Measurements from ENCODE around the gene TH.
A peak's percentile ranks its signal among the peaks of the same experiment; 100 is the strongest.

The TH gene

DNA sequence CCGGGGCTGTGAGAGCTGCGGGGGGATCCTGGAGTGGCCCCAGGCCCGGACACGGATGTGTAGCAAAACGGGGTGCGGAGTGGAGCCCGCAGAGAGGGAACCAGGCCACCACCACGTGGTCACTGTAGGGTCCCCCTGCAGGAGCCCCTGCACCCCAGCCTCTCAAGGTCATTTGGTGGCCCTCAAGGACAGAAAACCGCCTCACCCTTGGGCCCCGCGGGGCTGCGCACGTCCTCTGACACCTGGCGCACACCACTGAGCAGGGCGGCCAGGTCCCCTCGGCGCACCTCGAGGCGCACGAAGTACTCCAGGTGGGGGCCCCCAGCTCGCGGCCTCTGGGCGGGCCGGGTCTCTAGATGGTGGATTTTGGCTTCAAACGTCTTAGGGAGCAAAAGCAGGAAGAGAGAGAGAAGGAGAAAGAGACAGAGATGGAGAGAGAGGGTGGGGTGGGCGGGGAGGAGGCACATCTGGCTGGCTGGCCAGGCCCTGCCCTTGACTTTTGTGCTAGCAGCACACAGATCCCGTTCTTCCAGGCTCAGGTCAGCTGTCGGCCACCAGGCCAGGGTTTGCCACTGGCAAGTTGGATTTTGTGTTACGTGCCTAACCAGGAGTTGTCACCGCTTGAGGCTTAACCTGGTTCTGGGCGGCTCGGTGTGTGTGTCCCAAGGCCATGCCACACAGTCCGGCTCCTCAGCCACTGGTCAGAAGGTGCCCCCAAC, 3.2 kb downstream of the TH start:
- H4K20me1 ChIP-seq (ENCODE audit: insufficient read depth, low read length): no peaks in the 10 kb centered on the region
- TF ChIP-seq, protein P1, sequence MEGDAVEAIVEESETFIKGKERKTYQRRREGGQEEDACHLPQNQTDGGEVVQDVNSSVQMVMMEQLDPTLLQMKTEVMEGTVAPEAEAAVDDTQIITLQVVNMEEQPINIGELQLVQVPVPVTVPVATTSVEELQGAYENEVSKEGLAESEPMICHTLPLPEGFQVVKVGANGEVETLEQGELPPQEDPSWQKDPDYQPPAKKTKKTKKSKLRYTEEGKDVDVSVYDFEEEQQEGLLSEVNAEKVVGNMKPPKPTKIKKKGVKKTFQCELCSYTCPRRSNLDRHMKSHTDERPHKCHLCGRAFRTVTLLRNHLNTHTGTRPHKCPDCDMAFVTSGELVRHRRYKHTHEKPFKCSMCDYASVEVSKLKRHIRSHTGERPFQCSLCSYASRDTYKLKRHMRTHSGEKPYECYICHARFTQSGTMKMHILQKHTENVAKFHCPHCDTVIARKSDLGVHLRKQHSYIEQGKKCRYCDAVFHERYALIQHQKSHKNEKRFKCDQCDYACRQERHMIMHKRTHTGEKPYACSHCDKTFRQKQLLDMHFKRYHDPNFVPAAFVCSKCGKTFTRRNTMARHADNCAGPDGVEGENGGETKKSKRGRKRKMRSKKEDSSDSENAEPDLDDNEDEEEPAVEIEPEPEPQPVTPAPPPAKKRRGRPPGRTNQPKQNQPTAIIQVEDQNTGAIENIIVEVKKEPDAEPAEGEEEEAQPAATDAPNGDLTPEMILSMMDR (IDR thresholded peaks at IDR 0.05; ENCODE audit: low read length): no peak
- no peak for TF ChIP-seq EZH2 (IDR thresholded peaks at IDR 0.05; ENCODE audit: borderline replicate concordance, low read length)
- no peaks in the 10 kb centered on the region for H3K36me3 ChIP-seq (ENCODE audit: insufficient read depth, low read length)

DNA sequence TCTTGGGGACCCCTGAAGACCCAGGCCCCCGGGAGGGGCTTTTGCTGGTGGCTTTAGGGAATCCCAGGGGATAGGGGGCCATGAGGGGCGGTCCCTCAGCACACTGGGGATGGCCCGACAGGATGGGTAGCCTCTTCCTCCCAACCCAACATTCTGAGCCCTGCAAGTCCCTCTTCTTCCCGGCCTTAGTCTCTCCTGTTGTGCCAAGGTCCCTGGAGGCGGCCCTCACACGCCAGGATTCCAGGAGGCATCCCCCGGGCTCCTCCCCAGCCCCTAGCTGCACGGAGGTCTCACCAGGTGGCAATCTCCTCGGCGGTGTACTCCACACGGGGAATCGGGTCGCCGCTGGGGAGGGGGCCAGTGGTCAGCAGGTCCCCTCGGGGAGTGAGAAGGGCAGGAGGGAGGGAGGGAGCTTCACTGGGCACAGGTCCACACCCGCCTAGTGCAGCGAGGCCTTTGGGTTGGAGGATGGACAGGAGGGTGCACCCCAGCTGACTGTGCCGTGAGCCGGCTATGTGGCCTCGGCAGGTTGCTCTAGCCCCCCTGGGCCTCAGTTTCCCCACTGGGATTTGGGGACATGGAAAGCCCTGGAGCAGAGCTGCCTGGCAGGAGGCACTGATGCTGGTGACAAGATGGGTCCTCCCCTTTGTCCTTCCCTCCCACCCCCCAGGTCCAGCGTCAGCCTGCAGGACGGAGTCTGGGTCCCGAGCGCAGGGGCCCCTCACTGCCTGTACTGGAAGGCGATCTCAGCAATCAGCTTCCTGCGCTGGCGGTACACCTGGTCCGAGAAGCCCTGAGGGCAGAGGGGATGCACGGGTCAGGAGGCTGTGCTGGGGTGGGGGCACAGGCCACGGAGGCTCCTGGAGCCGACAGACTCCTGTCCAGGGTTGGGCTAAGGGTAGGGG, 4.2 kb downstream of the TH start:
- H3K27me3 ChIP-seq (ENCODE audit: insufficient read depth, low read length): no peaks in the 10 kb centered on the region
- no peak overlapping the region for H3K9ac ChIP-seq (ENCODE audit: low read length)
- no peaks in the 10 kb centered on the region for H3F3A ChIP-seq (ENCODE audit: insufficient read depth, low read length)
- no peaks in the 10 kb centered on the region for H3K9me2 ChIP-seq (ENCODE audit: low read depth, low read length)
- H2AFZ ChIP-seq (ENCODE audit: low read length): no peak overlapping the region
- H3K4me2 ChIP-seq (ENCODE audit: low read length): no peak overlapping the region
- H3K36me3 ChIP-seq (ENCODE audit: insufficient read depth, low read length): no peaks in the 10 kb centered on the region
- H4K20me1 ChIP-seq (ENCODE audit: insufficient read depth, low read length): no peaks in the 10 kb centered on the region
- no peaks in the 10 kb centered on the region for H3K9me3 ChIP-seq (ENCODE audit: low read length)
- TF ChIP-seq, protein P1 (IDR thresholded peaks at IDR 0.05; ENCODE audit: low read length): no peak
- TF ChIP-seq EZH2 (IDR thresholded peaks at IDR 0.05; ENCODE audit: borderline replicate concordance, low read length): no peak
- H3K4me1 ChIP-seq (ENCODE audit: insufficient read depth, low read length, severe bottlenecking): no peaks in the 10 kb centered on the region
- no peak overlapping the region for H3K4me3 ChIP-seq (ENCODE audit: low read depth, low read length, poor library complexity, severe bottlenecking)
- H3K27ac ChIP-seq (ENCODE audit: low read depth, low read length, poor library complexity, severe bottlenecking): no peak overlapping the region
- no peaks in the 10 kb centered on the region for H3K79me2 ChIP-seq (ENCODE audit: insufficient read depth, low read length)

More for the DNA sequence above, 3.2 kb downstream of the TH start:
- H3K4me1 ChIP-seq (ENCODE audit: insufficient read depth, low read length, severe bottlenecking): no peaks in the 10 kb centered on the region
- no peaks in the 10 kb centered on the region for H3F3A ChIP-seq (ENCODE audit: insufficient read depth, low read length)
- no peaks in the 10 kb centered on the region for H3K9me2 ChIP-seq (ENCODE audit: low read depth, low read length)
- no peaks in the 10 kb centered on the region for H3K27me3 ChIP-seq (ENCODE audit: insufficient read depth, low read length)
- H3K9me3 ChIP-seq (ENCODE audit: low read length): no peaks in the 10 kb centered on the region
- no peak overlapping the region for H3K27ac ChIP-seq (ENCODE audit: low read depth, low read length, poor library complexity, severe bottlenecking)
- no peak overlapping the region for H3K4me2 ChIP-seq (ENCODE audit: low read length)
- no peaks in the 10 kb centered on the region for H3K79me2 ChIP-seq (ENCODE audit: insufficient read depth, low read length)
- no peak overlapping the region for H2AFZ ChIP-seq (ENCODE audit: low read length)
- no peak overlapping the region for H3K4me3 ChIP-seq (ENCODE audit: low read depth, low read length, poor library complexity, severe bottlenecking)
- no peak overlapping the region for H3K9ac ChIP-seq (ENCODE audit: low read length)

DNA sequence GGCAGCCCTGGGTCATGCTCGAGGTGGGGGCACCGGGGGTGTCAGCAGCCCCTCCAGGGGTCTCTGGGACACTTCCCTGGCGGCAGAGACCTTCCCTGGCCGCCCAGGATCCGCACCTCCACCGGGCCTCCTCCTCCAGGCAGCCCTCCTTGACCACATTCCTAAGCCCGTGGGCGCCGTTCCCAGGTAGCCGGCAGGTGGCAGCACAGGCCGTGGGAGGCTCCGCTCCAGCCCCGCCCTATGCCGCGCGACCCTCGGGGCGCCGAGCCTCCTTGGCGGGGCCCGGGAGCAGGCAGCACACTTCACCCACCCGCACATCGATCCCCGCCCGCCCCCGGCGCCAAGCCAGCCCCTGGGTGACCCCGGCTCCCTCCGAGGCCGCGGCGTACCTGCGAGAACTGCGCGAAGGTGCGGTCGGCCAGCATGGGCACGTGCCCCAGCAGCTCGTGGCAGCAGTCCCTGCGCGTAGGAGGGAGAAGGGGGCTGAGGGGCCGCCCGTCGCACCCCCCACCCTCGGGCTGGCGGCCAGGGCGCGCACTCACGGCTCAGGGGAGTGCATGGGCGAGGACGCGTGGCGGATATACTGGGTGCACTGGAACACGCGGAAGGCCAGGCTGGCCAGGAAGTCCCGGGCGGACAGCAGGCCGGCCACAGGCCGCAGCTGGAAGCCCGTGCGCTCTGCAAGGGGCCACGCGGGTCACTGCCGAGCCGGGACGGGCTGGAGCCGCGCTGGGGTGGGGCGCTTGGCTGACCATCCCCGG, 5.3 kb downstream of the TH start:
- Histone ChIP-seq H4K20me1 (ENCODE audit: insufficient read depth, low read length) (no peaks in the 10 kb centered on the region), H3K36me3 (ENCODE audit: insufficient read depth, low read length) (no peaks in the 10 kb centered on the region), H3K4me1 (ENCODE audit: insufficient read depth, low read length, severe bottlenecking) (no peaks in the 10 kb centered on the region), H3K4me3 (ENCODE audit: low read depth, low read length, poor library complexity, severe bottlenecking) (no peak overlapping the region), H3K79me2 (ENCODE audit: insufficient read depth, low read length) (no peaks in the 10 kb centered on the region), H3K9me2 (ENCODE audit: low read depth, low read length) (no peaks in the 10 kb centered on the region), H3K27ac (ENCODE audit: low read depth, low read length, poor library complexity, severe bottlenecking) (no peak overlapping the region), H2AFZ (ENCODE audit: low read length) (no peak overlapping the region), H3K4me2 (ENCODE audit: low read length) (no peak overlapping the region), H3F3A (ENCODE audit: insufficient read depth, low read length) (no peaks in the 10 kb centered on the region), H3K9ac (ENCODE audit: low read length) (no peak overlapping the region), H3K27me3 (ENCODE audit: insufficient read depth, low read length) (no peaks in the 10 kb centered on the region), H3K9me3 (ENCODE audit: low read length) (no peaks in the 10 kb centered on the region)
- TF ChIP-seq, protein P1 (IDR thresholded peaks at IDR 0.05; ENCODE audit: low read length): peak; percentile 49
- TF ChIP-seq EZH2 (IDR thresholded peaks at IDR 0.05; ENCODE audit: borderline replicate concordance, low read length): no peak
